AG10803 (cell line): ENCODE data around the gene C1QTNF12.
A peak's percentile ranks its signal among the peaks of the same experiment; 100 is the strongest.

Experiments used
- DNase-seq: peaks from one replicate; pipeline ENCODE4 v3.0.0; 2010; ENCODE audit warnings: low read depth
- H3K4me3 ChIP-seq: 2 replicates; pipeline ENCODE4 v1.5.1; 2011; ENCODE audit warnings: mild to moderate bottlenecking, low read length, control low read depth
- TF ChIP-seq, protein P1 (sequence below): conservative IDR thresholded peaks from 2 replicates; pipeline ENCODE4 v1.5.1; 2011; ENCODE audit warnings: mild to moderate bottlenecking, low read length, control low read depth, inconsistent platforms

C1QTNF12 gene

DNA sequence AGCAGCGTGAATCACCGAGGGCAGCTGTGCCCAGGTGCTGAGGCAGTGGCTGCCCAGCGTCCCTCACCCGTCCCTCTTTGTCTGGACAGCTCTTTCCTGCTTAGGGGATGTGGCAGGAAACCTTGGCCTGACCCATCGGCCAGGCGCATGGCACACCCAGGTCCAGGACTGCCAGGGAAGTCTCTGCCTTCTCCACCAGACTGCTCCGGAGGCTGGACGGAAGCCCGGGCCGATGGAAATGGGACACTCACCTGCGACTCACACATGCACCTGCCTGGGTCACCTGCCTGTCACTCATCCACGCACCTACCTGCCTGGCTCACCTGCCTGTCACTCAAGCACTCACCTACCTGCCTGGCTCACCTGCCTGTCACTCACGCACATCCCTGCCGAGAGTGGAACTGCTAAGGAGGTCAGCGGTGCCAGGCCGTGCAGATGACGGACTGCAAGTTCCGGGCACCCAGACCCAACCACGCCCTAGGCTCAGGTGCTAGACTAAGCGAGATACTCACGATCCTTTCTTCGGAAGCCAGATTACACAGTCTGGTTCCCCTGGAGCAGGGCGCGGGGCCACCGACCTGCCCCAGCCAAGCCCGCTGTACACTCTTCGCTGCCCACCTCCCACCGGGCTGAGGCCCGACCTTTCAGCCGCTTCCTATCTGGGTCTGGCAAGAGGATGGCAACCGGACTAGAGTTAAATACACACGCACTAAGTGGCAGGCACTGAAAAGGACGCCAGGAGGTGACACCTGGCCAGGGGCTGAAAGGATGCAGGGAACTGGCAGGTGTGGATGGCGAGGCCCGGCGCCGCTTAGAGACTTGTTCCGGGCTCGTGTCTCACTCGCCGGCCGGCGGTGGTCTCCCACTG lies 26.1 kb upstream of the C1QTNF12 start:
- TF ChIP-seq, protein P1, sequence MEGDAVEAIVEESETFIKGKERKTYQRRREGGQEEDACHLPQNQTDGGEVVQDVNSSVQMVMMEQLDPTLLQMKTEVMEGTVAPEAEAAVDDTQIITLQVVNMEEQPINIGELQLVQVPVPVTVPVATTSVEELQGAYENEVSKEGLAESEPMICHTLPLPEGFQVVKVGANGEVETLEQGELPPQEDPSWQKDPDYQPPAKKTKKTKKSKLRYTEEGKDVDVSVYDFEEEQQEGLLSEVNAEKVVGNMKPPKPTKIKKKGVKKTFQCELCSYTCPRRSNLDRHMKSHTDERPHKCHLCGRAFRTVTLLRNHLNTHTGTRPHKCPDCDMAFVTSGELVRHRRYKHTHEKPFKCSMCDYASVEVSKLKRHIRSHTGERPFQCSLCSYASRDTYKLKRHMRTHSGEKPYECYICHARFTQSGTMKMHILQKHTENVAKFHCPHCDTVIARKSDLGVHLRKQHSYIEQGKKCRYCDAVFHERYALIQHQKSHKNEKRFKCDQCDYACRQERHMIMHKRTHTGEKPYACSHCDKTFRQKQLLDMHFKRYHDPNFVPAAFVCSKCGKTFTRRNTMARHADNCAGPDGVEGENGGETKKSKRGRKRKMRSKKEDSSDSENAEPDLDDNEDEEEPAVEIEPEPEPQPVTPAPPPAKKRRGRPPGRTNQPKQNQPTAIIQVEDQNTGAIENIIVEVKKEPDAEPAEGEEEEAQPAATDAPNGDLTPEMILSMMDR = no peak
- no peak for DNase-seq
- H3K4me3 ChIP-seq = peak overlapping the region; percentile 88

DNA sequence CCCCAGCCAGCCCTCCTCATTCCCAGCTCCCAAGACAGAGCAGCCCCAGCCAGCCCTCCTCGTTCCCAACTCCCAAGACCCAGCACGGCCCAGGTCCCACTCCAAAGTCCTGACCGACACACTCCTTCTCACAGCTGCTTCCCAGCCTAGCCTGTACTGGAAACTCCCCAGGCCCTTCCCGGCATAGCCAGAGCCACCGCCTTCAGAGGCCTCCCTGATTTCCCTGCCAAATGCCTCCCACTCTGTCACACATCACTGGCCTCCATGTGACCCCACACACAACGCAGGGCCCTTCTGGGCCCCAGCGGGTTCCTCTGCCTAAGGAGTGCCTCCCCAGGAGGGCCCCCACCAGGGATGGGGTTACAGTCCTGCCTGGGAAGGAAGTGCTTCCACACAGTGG lies 24.3 kb upstream of the C1QTNF12 start:
- TF ChIP-seq, protein P1 = no peak
- H3K4me3 ChIP-seq = peak overlapping the region; percentile 38
- DNase-seq = peak; percentile 61

DNA sequence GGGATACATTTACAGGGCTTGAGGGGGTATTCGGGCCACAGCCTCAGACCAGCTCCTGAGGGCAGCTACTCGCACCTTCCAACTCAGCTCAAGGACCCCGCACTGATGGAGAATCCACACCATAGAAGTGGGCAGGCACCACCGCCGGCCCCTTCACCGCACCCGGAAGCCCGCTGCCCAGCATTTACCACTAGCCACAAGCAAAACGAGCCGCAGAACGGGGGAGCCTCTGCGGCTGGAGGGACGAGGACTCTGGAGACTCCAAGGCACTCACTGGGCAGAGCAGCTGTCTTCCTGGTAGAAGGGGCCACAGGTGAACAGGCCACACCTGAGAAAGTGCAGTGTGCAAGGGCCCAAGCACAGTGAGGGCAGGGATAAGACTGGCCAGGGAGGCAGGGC lies 21.8 kb upstream of the C1QTNF12 start:
- TF ChIP-seq, protein P1 = no peak
- no peak overlapping the region for H3K4me3 ChIP-seq
- no peak for DNase-seq

DNA sequence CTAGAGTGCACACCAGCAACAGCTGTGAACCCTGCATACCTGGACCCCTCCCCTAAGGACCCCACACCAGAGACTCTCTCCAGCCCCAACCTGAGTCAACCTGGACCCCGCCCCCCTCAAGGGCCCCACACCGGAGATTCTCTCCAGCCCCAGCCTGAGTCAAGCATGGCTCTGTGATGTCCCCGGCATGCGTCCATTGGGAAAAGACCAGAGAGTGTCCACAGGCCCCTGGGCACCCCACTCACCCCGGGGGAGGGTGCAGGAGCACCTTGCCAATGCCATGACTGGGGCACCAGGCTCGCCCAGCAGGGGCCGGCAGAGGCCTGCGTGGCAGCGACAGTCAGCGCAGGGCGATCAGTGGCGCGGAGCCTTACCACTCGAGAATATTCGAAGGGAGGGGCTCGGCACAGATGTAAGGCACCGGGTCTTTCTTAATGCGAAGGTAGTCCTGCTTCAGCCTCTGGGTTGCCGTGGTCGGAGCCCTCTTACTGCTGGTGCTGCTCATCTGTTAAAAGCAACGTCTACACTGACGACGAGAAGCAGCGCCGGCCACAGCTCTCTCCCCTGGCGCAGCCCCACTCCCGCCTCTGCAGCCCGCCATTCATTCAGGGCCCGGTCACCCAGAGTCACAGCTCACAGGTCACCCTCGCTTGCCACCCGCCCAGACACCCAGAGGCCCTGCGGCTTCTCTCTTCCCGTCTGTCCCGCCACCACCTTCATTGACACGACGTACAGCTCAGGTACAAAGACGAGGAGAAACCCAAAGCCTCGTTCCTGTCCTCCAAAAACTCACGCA lies 21.2 kb upstream of the C1QTNF12 start:
- no peak overlapping the region for H3K4me3 ChIP-seq
- TF ChIP-seq, protein P1 = no peak
- DNase-seq = no peak

DNA sequence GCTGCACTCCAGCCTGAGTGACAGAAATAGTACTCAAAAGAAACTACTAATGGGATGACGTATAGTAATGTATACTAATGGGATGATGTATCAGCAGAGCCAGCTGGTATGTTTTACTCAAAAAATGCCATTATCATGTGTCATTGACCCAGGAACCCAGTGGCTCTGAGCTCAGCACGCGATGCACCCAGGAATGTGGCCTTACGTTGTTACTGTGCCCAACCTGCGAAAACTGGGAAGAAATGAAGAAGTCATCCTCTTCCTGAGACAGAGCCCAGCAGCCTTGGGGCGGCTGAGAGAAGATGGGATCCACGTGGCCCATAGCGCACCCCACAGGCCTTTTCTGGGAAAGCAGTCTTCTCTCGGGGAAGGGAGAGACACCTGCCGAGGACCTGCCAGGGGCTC lies 18.3 kb upstream of the C1QTNF12 start:
- peak overlapping the region; percentile 20; the same call in 1 of the 2 replicates for H3K4me3 ChIP-seq
- peak; percentile 98 for DNase-seq
- TF ChIP-seq, protein P1 = peak; percentile 60

DNA sequence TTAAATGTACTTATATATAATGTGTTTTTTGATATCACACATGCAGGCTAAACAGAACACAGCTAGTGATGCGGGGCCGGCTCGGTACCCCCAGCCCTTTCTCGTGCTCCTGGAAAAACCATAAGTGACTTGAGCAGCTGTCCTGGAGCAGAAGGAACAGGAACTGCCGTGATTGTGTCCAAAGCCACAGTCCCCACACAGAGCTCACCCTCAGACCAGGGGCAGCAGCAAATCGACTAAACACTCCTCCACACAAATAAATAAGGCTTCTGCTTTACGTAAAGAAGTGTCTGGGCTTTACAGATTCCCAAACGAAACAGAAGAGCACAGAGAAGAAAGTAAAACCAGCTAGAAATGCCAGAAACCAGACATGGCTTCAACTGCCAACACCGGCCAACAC lies 17.5 kb upstream of the C1QTNF12 start:
- H3K4me3 ChIP-seq = no peak overlapping the region
- DNase-seq = no peak
- TF ChIP-seq, protein P1 = no peak
